Stimulated activated CD4-positive, alpha-beta T cell treated with anti-CD3 and anti-CD28 coated beads, Interleukin-1b, Interleukin-23, amount 100 ng/mL, for 4 hours (primary cell): ENCODE results near the gene ALG3.
"Not testable (repeated sequence)": the region's sequence is repeated elsewhere in the genome, so short reads cannot be mapped to it uniquely, and the experiment has no call there.

Experiments used
- DNase-seq, 2 donors: peaks; one replicate each; pipeline ENCODE4 v3.0.0-alpha.2; 2020; ENCODE audit warnings: low read depth in 2 of 2

Gene ALG3

GRCh38 chr3:184248454-184249411 lies at the start of gene ALG3:
TSS of gene ALG3 (minus strand) at chr3:184248962. CDS start at chr3:184248940, 22 bp downstream.
- DNase-seq = peak; percentile 84 to 87

GRCh38 chr3:184296616-184297015 lies 47.9 kb upstream of the ALG3 start:
- no peak for DNase-seq

GRCh38 chr3:184295771-184296170 lies 47.0 kb upstream of the ALG3 start:
- no peak for DNase-seq

- no peak for DNase-seq
Measured at GRCh38 chr3:184291738-184292445, 43.1 kb upstream of the ALG3 start.

GRCh38 chr3:184291044-184291737 lies 42.4 kb upstream of the ALG3 start:
- no peak for DNase-seq

- no peak for DNase-seq
Measured at GRCh38 chr3:184290331-184290730, 41.6 kb upstream of the ALG3 start.

GRCh38 chr3:184289426-184289938 lies 40.7 kb upstream of the ALG3 start:
- DNase-seq = peak; percentile 54 to 61

- DNase-seq = peak in 1 of 2 donors; percentile 14
Measured at GRCh38 chr3:184284696-184285095, 35.9 kb upstream of the ALG3 start.

GRCh38 chr3:184283681-184284080 lies 34.9 kb upstream of the ALG3 start:
- no peak for DNase-seq

- DNase-seq = no peak
Measured at GRCh38 chr3:184282941-184283340, 34.2 kb upstream of the ALG3 start.

- no peak for DNase-seq
Measured at GRCh38 chr3:184277366-184277765, 28.6 kb upstream of the ALG3 start.

- DNase-seq = no peak
Measured at GRCh38 chr3:184275961-184276910, 27.5 kb upstream of the ALG3 start, which contains the start of gene ECE2. TSS of gene ECE2 (plus strand) at chr3:184276022. CDS start at chr3:184276154, 132 bp downstream.

- DNase-seq = no peak
Measured at GRCh38 chr3:184275381-184275701, 26.6 kb upstream of the ALG3 start.

GRCh38 chr3:184272269-184272668 lies 23.5 kb upstream of the ALG3 start:
- DNase-seq = no peak

GRCh38 chr3:184267249-184267648 lies 18.5 kb upstream of the ALG3 start:
- DNase-seq = not testable (repeated sequence)

- no peak for DNase-seq
Measured at GRCh38 chr3:184262764-184263179, 14.0 kb upstream of the ALG3 start.

GRCh38 chr3:184261854-184262763 lies 13.3 kb upstream of the ALG3 start:
- peak in 1 of 2 donors; percentile 20 for DNase-seq

GRCh38 chr3:184261270-184261853 lies 12.6 kb upstream of the ALG3 start, which contains the start of gene CAMK2N2:
TSS of gene CAMK2N2 (minus strand) at chr3:184261553. CDS start at chr3:184261285, 268 bp downstream.
- peak; percentile 35 to 54 for DNase-seq

GRCh38 chr3:184260724-184261269 lies 12.0 kb upstream of the ALG3 start:
- DNase-seq = no peak
